H1 (cell line): ENCODE data around the gene TMPRSS12. TPM values are rescaled to one million over a fixed set of nuclear protein-coding genes. Genes with fewer than 3 reads are reported as not detected.
A peak's percentile ranks its signal among the peaks of the same experiment; 100 is the strongest.

Source experiments
- CTCF ChIA-PET: fragments of 300-600 bp; sonication (Branson Sonifier 250); formaldehyde crosslinking; loops from one replicate; lab custom pipeline; 2021; ENCODE audit not compliant: partially characterized antibody; lab: Charles Lee
- POLR2A ChIA-PET: fragments of 300-600 bp; sonication (Branson Sonifier 250); formaldehyde crosslinking; loops from one replicate; lab custom pipeline; 2021; ENCODE audit warnings: inconsistent platforms; ENCODE audit not compliant: partially characterized antibody; lab: Charles Lee
- DNase-seq, 2 experiments: peaks; one replicate each; pipeline versions ENCODE4 v3.0.0 to v3.0.0-alpha.2; 2010 to 2022; ENCODE audit warnings: low spot score in 2 of 2, low read depth in 1 of 2, mixed read lengths in 1 of 2
- FAIRE-seq: peaks from 2 replicates; lab custom pipeline; 2011; peaks lifted over from hg19 to GRCh38; lab: Jason Lieb, UNC
- H2AFZ ChIP-seq: 2 replicates; pipeline ENCODE4 v1.8.1; 2012; ENCODE audit warnings: low read length, inconsistent platforms
- H2AK5ac ChIP-seq: 2 replicates; pipeline ENCODE4 v1.6.1; 2013; ENCODE audit warnings: low read depth, low read length
- H2BK120ac ChIP-seq: replicated peaks from 2 replicates; pipeline ENCODE3; 2013; ENCODE audit warnings: low read depth, low read length, inconsistent platforms
- H2BK12ac ChIP-seq: 2 replicates; pipeline ENCODE4 v1.6.1; 2013; ENCODE audit warnings: low read depth, low read length
- H2BK15ac ChIP-seq: 2 replicates; pipeline ENCODE4 v1.6.1; 2013; ENCODE audit warnings: low read length
- H2BK20ac ChIP-seq: 2 replicates; pipeline ENCODE4 v1.6.1; 2013; ENCODE audit warnings: low read length
- H2BK5ac ChIP-seq: 2 replicates; pipeline ENCODE4 v1.6.1; 2013; ENCODE audit warnings: low read depth, low read length
- H3K14ac ChIP-seq: 2 replicates; pipeline ENCODE4 v1.6.1; 2013; ENCODE audit warnings: inconsistent platforms; ENCODE audit not compliant: insufficient read length
- H3K18ac ChIP-seq: 2 replicates; pipeline ENCODE4 v1.6.1; 2013; ENCODE audit warnings: low read length; ENCODE audit errors: extremely low read depth
- H3K23ac ChIP-seq: 2 replicates; pipeline ENCODE4 v1.6.1; 2013; ENCODE audit warnings: inconsistent platforms; ENCODE audit not compliant: insufficient read length
- H3K23me2 ChIP-seq: 2 replicates; pipeline ENCODE4 v1.6.1; 2013; ENCODE audit warnings: low read depth, low read length
- H3K27ac ChIP-seq: 2 replicates; pipeline ENCODE4 v1.6.1; 2011; ENCODE audit warnings: low read depth, low read length, inconsistent platforms
- H3K27me3 ChIP-seq, 4 experiments: replicated peaks in 1 of 4; 1 replicate in 1 of 4; 2 replicates in 3 of 4; pipeline versions ENCODE4 v1.6.1 to v1.8.1; 2011 to 2013; ENCODE audit warnings: low read length in 3 of 4, mild to moderate bottlenecking in 3 of 4, inconsistent platforms in 2 of 4, mixed read lengths in 2 of 4, moderate library complexity in 1 of 4; ENCODE audit not compliant: control insufficient read depth in 3 of 4, insufficient read depth in 3 of 4; ENCODE audit errors: extremely low read depth in 1 of 4
- H3K36me3 ChIP-seq, 4 experiments: 2 replicates each; pipeline versions ENCODE4 v1.6.1 to v1.8.1; 2011 to 2013; ENCODE audit warnings: mild to moderate bottlenecking in 4 of 4, low read length in 3 of 4, moderate library complexity in 2 of 4, control low read depth in 1 of 4, inconsistent platforms in 1 of 4; ENCODE audit not compliant: insufficient read depth in 4 of 4, control insufficient read depth in 2 of 4
- H3K4ac ChIP-seq: replicated peaks from 2 replicates; pipeline ENCODE3; 2013; ENCODE audit warnings: low read length, low read depth, mixed read lengths, inconsistent platforms; ENCODE audit not compliant: insufficient read length
- H3K4me1 ChIP-seq, 4 experiments: replicated peaks in 1 of 4; 1 replicate in 1 of 4; 2 replicates in 3 of 4; pipeline versions ENCODE4 v1.6.1 to v1.8.1; 2011 to 2013; ENCODE audit warnings: low read length in 3 of 4, inconsistent platforms in 2 of 4, mixed read lengths in 1 of 4; ENCODE audit not compliant: insufficient read depth in 4 of 4, control insufficient read depth in 3 of 4
- H3K4me2 ChIP-seq, 2 experiments: 2 replicates each; pipeline versions ENCODE4 v1.6.1 to v1.8.1; 2011 to 2013; ENCODE audit warnings: low read depth in 2 of 2, low read length in 2 of 2, control low read depth in 1 of 2, inconsistent platforms in 1 of 2, mild to moderate bottlenecking in 1 of 2; ENCODE audit not compliant: insufficient read depth in 1 of 2
- H3K4me3 ChIP-seq, 4 experiments: fragments of 200-600, 300-600 bp in 1 of 4; sonication (generic), shearing (Covaris generic), sonication (Bioruptor Twin) in 1 of 4; 2 replicates each; pipeline versions ENCODE4 v1.5.1 to v1.8.1; 2011 to 2016; ENCODE audit warnings: low read length in 4 of 4, low read depth in 3 of 4, control low read depth in 2 of 4, inconsistent platforms in 2 of 4, mild to moderate bottlenecking in 2 of 4, mixed read lengths in 1 of 4, moderate library complexity in 1 of 4; ENCODE audit not compliant: insufficient read depth in 2 of 4; ENCODE audit errors: extremely low read depth in 1 of 4
- H3K56ac ChIP-seq: replicated peaks from 2 replicates; pipeline ENCODE3; 2013; ENCODE audit warnings: low read depth, mild to moderate bottlenecking, mixed read lengths, low read length, inconsistent platforms; ENCODE audit not compliant: insufficient read length
- H3K79me1 ChIP-seq: 2 replicates; pipeline ENCODE4 v1.6.1; 2013; ENCODE audit warnings: low read depth, low read length, control low read depth
- H3K79me2 ChIP-seq, 2 experiments: 2 replicates each; pipeline versions ENCODE4 v1.6.1 to v1.8.1; 2012 to 2013; ENCODE audit warnings: low read length in 2 of 2, mild to moderate bottlenecking in 2 of 2, inconsistent platforms in 1 of 2; ENCODE audit not compliant: insufficient read depth in 2 of 2, control insufficient read depth in 1 of 2
- H3K9ac ChIP-seq, 4 experiments: replicated peaks in 1 of 4; 1 replicate in 1 of 4; 2 replicates in 3 of 4; pipeline versions ENCODE4 v1.6.1 to v1.8.1; 2011 to 2013; ENCODE audit warnings: low read depth in 3 of 4, low read length in 3 of 4, control low read depth in 2 of 4, mild to moderate bottlenecking in 2 of 4, moderate library complexity in 2 of 4, inconsistent platforms in 1 of 4; ENCODE audit errors: extremely low read depth in 1 of 4
- H3K9me3 ChIP-seq, 2 experiments: 2 replicates each; pipeline versions ENCODE4 v1.6.1 to v1.8.1; 2012 to 2013; ENCODE audit warnings: mild to moderate bottlenecking in 2 of 2, moderate library complexity in 2 of 2, control low read depth in 1 of 2, inconsistent platforms in 1 of 2, low read depth in 1 of 2, low read length in 1 of 2, mixed read lengths in 1 of 2; ENCODE audit not compliant: insufficient read depth in 2 of 2
- H4K20me1 ChIP-seq, 2 experiments: replicated peaks in 1 of 2; 2 replicates each; pipeline versions ENCODE3 to v1.8.1; 2011 to 2013; ENCODE audit warnings: inconsistent platforms in 2 of 2, low read length in 2 of 2, mild to moderate bottlenecking in 1 of 2; ENCODE audit not compliant: insufficient read depth in 2 of 2, control insufficient read depth in 1 of 2
- H4K5ac ChIP-seq: 2 replicates; pipeline ENCODE4 v1.6.1; 2013; ENCODE audit warnings: low read length, low read depth, mixed read lengths, inconsistent platforms; ENCODE audit not compliant: insufficient read length
- H4K8ac ChIP-seq: 2 replicates; pipeline ENCODE4 v1.8.0; 2013; ENCODE audit warnings: mild to moderate bottlenecking, moderate library complexity, low read length, inconsistent platforms; ENCODE audit not compliant: insufficient read depth; ENCODE audit errors: extremely low read depth
- H4K91ac ChIP-seq: replicated peaks from 2 replicates; pipeline ENCODE3; 2013; ENCODE audit warnings: low read length, mixed read lengths, inconsistent platforms; ENCODE audit not compliant: insufficient read length
- CBX5 ChIP-seq: fragments of 300-800, 300-1000 bp; sonication (generic); IDR thresholded peaks from 2 replicates; pipeline ENCODE4 v1.7.1; 2016; ENCODE audit warnings: antibody characterized with exemption, low read length, low read depth
- CREB1 ChIP-seq: IDR thresholded peaks from 2 replicates; pipeline ENCODE4 v1.6.1; 2012; ENCODE audit warnings: inconsistent platforms
- E2F6 ChIP-seq: IDR thresholded peaks from 2 replicates; pipeline ENCODE4 v1.6.1; 2012; ENCODE audit warnings: inconsistent platforms
- GTF2F1 ChIP-seq: IDR thresholded peaks from 2 replicates; pipeline ENCODE4 v1.6.1; 2012; ENCODE audit warnings: low read depth, low read length, improper control_type of control experiment, borderline replicate concordance
- HDAC6 ChIP-seq: IDR thresholded peaks from one replicate; pipeline ENCODE4 v1.7.1; 2012; ENCODE audit warnings: low read depth, mild to moderate bottlenecking, inconsistent platforms, low read length, moderate library complexity
- RAD21 ChIP-seq, 2 experiments: IDR thresholded peaks in 1 of 2; conservative IDR thresholded peaks in 1 of 2; 2 replicates each; pipeline ENCODE4 v1.6.1; 2011; ENCODE audit warnings: low read depth in 2 of 2, low read length in 2 of 2, improper control_type of control experiment in 1 of 2, inconsistent platforms in 1 of 2, mild to moderate bottlenecking in 1 of 2, moderate library complexity in 1 of 2
- RFX5 ChIP-seq: IDR thresholded peaks from 2 replicates; pipeline ENCODE4 v1.6.1; 2011; ENCODE audit warnings: low read depth, low read length, improper control_type of control experiment, borderline replicate concordance
- SAP30 ChIP-seq: fragments of 300-600 bp; sonication (generic); IDR thresholded peaks from 2 replicates; pipeline ENCODE4 v1.7.1; 2012; ENCODE audit warnings: low read length, moderate library complexity, mild to moderate bottlenecking, inconsistent platforms; ENCODE audit not compliant: insufficient read depth, insufficient replicate concordance
- SP1 ChIP-seq: IDR thresholded peaks from 2 replicates; pipeline ENCODE4 v1.6.1; 2011; ENCODE audit warnings: low read depth, low read length
- TAF7 ChIP-seq: optimal IDR thresholded peaks from 2 replicates; pipeline ENCODE3; 2011; ENCODE audit warnings: low read depth, mild to moderate bottlenecking, inconsistent platforms, low read length, moderate library complexity, borderline replicate concordance
- YY1 ChIP-seq: IDR thresholded peaks from 2 replicates; pipeline ENCODE4 v1.6.1; 2011; ENCODE audit warnings: low read depth, mild to moderate bottlenecking, low read length
- WGBS, 2 experiments: shearing (Covaris generic) in 1 of 2; methylation state at CpG; one replicate each; pipeline versions ENCODE4 v1.1.6 to v1.1.7; 2013 to 2015; ENCODE audit warnings: low lambda C conversion rate in 2 of 2, mixed read lengths in 2 of 2, inconsistent platforms in 1 of 2, low coverage in 1 of 2, missing lambda C conversion rate in 1 of 2; ENCODE audit not compliant: insufficient replicate concordance in 2 of 2, insufficient coverage in 1 of 2, insufficient read length in 1 of 2; ENCODE audit errors: extremely low coverage in 1 of 2, missing lambda C conversion rate in 1 of 2; 5-methylcytosine and 5-hydroxymethylcytosine counted together
- polyA plus RNA-seq, 7 experiments: library from polyadenylated mRNA; depleted of rRNA in 3 of 7; stranded (reverse) in 5 of 7; unstranded in 2 of 7; fragments of >200 nt in 5 of 7; fragments of 200-250 nt in 2 of 7; gene quantifications; 1 replicate in 5 of 7; 2 replicates in 1 of 7; 4 replicates in 1 of 7; pipeline versions ENCODE4 v1.2.1 to v1.2.3, GENCODE V29; 2011 to 2013; ENCODE audit warnings: missing spikeins in 2 of 7, mixed read lengths in 2 of 7
- total RNA-seq: library from RNA; stranded (reverse); fragmentation: NEBNext Ultra II Directional; extraction: Animal tissue kit (Norgen Biotek cat#: 25700); gene quantifications from 2 replicates; pipeline ENCODE4 v1.2.1, GENCODE V29; 2021

Gene TMPRSS12
- total and polyA plus RNA-seq, 2 of the 8 experiments (the other 6 are each of a cell fraction or from before 2014, with no cell fraction given): not detected

DNA sequence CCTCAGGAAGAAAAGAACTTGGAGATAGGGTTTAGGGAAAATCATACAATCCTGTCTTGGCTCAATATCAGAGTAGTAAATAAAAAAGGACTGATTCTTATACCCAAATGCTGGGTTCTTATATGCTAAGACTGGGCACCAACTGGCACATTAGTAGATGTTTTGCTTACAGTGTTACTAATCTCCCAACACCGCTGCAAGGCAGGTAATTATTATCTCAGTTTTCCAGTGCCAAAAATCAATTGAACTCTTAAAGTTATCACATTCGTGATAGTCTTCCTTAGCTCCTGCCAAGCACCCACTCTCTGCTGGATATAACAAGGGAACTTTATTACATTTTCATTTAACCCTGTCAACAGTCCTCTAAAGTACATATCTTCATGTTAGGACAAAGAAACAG, 84.6 kb downstream of the TMPRSS12 start:
- no peak for FAIRE-seq
- no peak overlapping the region for H4K5ac ChIP-seq
- H2BK5ac ChIP-seq: no peak overlapping the region
- no peak overlapping the region for H3K4ac ChIP-seq
- peaks cover 0 to 12% (median 7%) of the 10 kb centered on the region in 4 experiments; a peak in 6 of 7 replicates for H3K4me1 ChIP-seq
- H3K14ac ChIP-seq: no peak overlapping the region
- H3K4me3 ChIP-seq: no peak overlapping the region
- H4K20me1 ChIP-seq: no peaks in the 10 kb centered on the region
- H3K27ac ChIP-seq: no peak overlapping the region
- no peak overlapping the region for H2BK15ac ChIP-seq
- no peaks in the 10 kb centered on the region for H3K36me3 ChIP-seq
- peaks cover 4% of the 10 kb centered on the region for H3K23me2 ChIP-seq
- H2BK120ac ChIP-seq: no peak overlapping the region
- no peak overlapping the region for H2BK12ac ChIP-seq
- no peak overlapping the region for H3K56ac ChIP-seq
- no peaks in the 10 kb centered on the region for H3K27me3 ChIP-seq
- no peak overlapping the region for H3K9ac ChIP-seq
- DNase-seq: no peak
- H2BK20ac ChIP-seq: no peak overlapping the region
- CTCF ChIA-PET: no interaction called here
- POLR2A ChIA-PET: interaction anchor here (1.7 kb wide), 1 partner anchor 25 kb away, joined by 3 read pairs; no protein-coding TSS in a partner anchor
- H3K4me2 ChIP-seq: peak overlapping the region in 1 of 2 experiments; percentile 14; a peak in 1 of 4 replicates
- H3K79me1 ChIP-seq: no peaks in the 10 kb centered on the region
- no peak overlapping the region for H4K91ac ChIP-seq
- 84% methylated on average over 2 of the region's 2 CpGs; no CpG with 5 or more reads in 1 of the 2 experiments for WGBS, 2 experiments
- no peak overlapping the region for H4K8ac ChIP-seq
- no peaks in the 10 kb centered on the region for H3K9me3 ChIP-seq
- H3K23ac ChIP-seq: no peak overlapping the region
- no peak overlapping the region for H2AFZ ChIP-seq
- H3K79me2 ChIP-seq: peaks cover 0 to 16% of the 10 kb centered on the region in 2 experiments; a peak in 2 of 4 replicates
- H3K18ac ChIP-seq: no peak overlapping the region
- H2AK5ac ChIP-seq: no peak overlapping the region
- no peak for TF ChIP-seq SAP30
- no peak for TF ChIP-seq CBX5
- no peak for TF ChIP-seq GTF2F1
- TF ChIP-seq TAF7: no peak
- no peak for TF ChIP-seq RFX5
- TF ChIP-seq YY1: no peak
- TF ChIP-seq CREB1: no peak
- TF ChIP-seq HDAC6: no peak
- TF ChIP-seq RAD21 (IDR thresholded peaks at IDR 0.05 in 1 of 2, conservative IDR thresholded peaks at IDR 0.05 in 1 of 2; ENCODE audit: low read depth in 2 of 2, low read length in 2 of 2): no peak
- no peak for TF ChIP-seq SP1
- no peak for TF ChIP-seq E2F6
